Activated B cell treated with CpG ODN at 0.5 μM for 24 hours (primary cell): ENCODE data around the gene WDR64. TPM values are rescaled to one million over a fixed set of nuclear protein-coding genes. Genes with fewer than 3 reads are reported as not detected.

Experiments
- ATAC-seq: fragments of 200-7000 bp; cut with Tn5 transposase; one replicate; pipeline ENCODE4 v1.10.0; 2021; ENCODE audit warnings: low read depth, mild to moderate bottlenecking, moderate library complexity
- CTCF ChIA-PET: fragments of 350-600 bp; sonication (Branson Sonifier 250); formaldehyde crosslinking; loops from one replicate; lab custom pipeline; 2021; ENCODE audit warnings: antibody characterized with exemption; lab: Charles Lee
- POLR2A ChIA-PET: fragments of 350-600 bp; sonication (Branson Sonifier 250); formaldehyde crosslinking; loops from one replicate; lab custom pipeline; 2021; ENCODE audit warnings: antibody characterized with exemption; lab: Charles Lee
- DNase-seq: peaks from one replicate; pipeline ENCODE4 v3.0.0; 2022
- H3K27ac Mint-ChIP-seq: one replicate; pipeline ENCODE4 v1.8.0; 2020; ENCODE audit warnings: mixed read lengths
- H3K27me3 Mint-ChIP-seq: one replicate; pipeline ENCODE4 v1.8.0; 2021; ENCODE audit warnings: mixed read lengths
- H3K36me3 Mint-ChIP-seq: one replicate; pipeline ENCODE4 v1.8.0; 2021; ENCODE audit warnings: low read depth, mixed read lengths
- H3K4me1 Mint-ChIP-seq: one replicate; pipeline ENCODE4 v1.8.0; 2021; ENCODE audit warnings: mixed read lengths
- H3K4me3 Mint-ChIP-seq: one replicate; pipeline ENCODE4 v1.8.0; 2020; ENCODE audit warnings: mild to moderate bottlenecking, mixed read lengths
- H3K9me3 Mint-ChIP-seq: one replicate; pipeline ENCODE4 v1.8.0; 2020; ENCODE audit warnings: mixed read lengths
- intact Hi-C: fragments of 100-400 bp; cut with micrococcal nuclease; formaldehyde crosslinking; loops from one replicate; pipeline ENCODE4 v1.15.1; 2024
- total RNA-seq: library from RNA; stranded (reverse); gene quantifications from 2 replicates; pipeline ENCODE4 v1.2.3, GENCODE V29; 2022
- TF ChIP-seq, protein P1 (sequence below): fragments of 200-600 bp; IDR thresholded peaks from one replicate; pipeline ENCODE4 v1.8.0; 2022; ENCODE audit warnings: antibody characterized with exemption, mild to moderate bottlenecking

The WDR64 gene
- total RNA-seq, 1 donor from 2014 or later, result 0.58 TPM

DNA sequence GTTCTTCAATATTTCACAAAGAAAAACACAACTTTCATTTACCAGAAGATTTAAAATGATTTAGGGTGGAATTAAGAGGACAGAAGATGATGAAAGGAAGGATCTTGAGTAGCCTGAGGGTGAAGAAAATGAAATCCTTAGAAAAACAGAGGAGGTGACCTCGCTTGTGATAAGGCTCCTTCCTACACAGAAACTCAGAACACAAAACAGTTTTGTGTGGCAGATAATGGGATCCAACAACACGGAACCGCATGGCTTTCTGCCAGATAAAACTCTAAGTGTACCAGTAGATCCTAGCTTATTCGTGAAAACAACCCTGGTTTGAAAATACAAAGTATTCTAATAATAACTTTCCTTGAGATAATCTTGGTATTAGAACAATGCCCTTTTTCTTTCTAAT is 121.9 kb downstream of the WDR64 start:
- H3K9me3 Mint-ChIP-seq, result no peaks in the 10 kb centered on the region
- ATAC-seq, result no peak
- no peak overlapping the region for H3K4me3 Mint-ChIP-seq
- TF ChIP-seq, protein P1, sequence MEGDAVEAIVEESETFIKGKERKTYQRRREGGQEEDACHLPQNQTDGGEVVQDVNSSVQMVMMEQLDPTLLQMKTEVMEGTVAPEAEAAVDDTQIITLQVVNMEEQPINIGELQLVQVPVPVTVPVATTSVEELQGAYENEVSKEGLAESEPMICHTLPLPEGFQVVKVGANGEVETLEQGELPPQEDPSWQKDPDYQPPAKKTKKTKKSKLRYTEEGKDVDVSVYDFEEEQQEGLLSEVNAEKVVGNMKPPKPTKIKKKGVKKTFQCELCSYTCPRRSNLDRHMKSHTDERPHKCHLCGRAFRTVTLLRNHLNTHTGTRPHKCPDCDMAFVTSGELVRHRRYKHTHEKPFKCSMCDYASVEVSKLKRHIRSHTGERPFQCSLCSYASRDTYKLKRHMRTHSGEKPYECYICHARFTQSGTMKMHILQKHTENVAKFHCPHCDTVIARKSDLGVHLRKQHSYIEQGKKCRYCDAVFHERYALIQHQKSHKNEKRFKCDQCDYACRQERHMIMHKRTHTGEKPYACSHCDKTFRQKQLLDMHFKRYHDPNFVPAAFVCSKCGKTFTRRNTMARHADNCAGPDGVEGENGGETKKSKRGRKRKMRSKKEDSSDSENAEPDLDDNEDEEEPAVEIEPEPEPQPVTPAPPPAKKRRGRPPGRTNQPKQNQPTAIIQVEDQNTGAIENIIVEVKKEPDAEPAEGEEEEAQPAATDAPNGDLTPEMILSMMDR, result no peak
- no peak for DNase-seq
- ChIA-PET POLR2A (no interaction called here), CTCF (no interaction called here)
- intact Hi-C loops, result no loop called here
- no peaks in the 10 kb centered on the region for H3K36me3 Mint-ChIP-seq
- H3K4me1 Mint-ChIP-seq, result no peaks in the 10 kb centered on the region
- peaks cover 8% of the 10 kb centered on the region for H3K27me3 Mint-ChIP-seq
- H3K27ac Mint-ChIP-seq, result no peak overlapping the region

DNA sequence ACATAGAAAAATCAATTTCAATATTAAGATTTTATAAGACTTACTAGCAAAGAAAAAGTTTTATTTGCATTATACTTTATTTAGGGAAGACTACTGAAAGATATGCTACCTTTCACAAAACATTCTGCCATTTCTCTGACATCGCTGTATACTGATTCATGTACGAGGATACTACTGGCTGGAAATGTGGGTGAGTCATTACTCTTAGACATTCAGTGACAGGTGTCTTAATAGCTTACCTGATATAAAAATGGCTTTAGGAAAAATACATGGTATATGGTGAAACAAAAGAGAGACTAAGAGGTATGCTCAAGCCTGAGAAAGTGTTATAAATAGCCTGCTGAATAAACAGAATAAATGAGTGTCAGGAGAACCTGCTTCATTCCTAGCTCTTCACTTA is 122.9 kb downstream of the WDR64 start:
- no peak overlapping the region for H3K27ac Mint-ChIP-seq
- ChIA-PET POLR2A (no interaction called here), CTCF (no interaction called here)
- H3K9me3 Mint-ChIP-seq, result no peaks in the 10 kb centered on the region
- no peaks in the 10 kb centered on the region for H3K36me3 Mint-ChIP-seq
- no peak for DNase-seq
- TF ChIP-seq, protein P1, result no peak
- no peak overlapping the region for H3K4me3 Mint-ChIP-seq
- intact Hi-C loops, result no loop called here
- no peaks in the 10 kb centered on the region for H3K4me1 Mint-ChIP-seq
- ATAC-seq, result no peak
- H3K27me3 Mint-ChIP-seq, result peaks cover 11% of the 10 kb centered on the region

DNA sequence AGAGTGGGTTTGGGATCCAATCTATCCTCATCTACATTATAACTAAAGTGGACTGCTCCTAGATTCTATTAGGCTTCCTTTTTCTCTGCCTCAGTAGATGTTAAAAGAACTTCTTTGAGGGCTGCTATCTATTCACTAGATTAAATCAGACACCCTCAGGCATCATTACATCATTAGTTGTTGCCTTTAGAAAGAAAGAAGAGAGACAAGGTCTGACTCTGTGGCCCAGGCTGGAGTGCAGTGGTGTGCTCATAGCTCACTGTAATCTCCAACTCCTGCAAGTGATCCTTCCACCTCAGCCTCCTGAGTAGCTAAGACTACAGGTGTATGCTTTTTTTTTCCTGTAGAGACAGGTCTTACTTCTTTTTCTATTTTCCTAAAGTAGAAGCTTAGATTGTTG is 124.8 kb downstream of the WDR64 start:
- POLR2A ChIA-PET, result no interaction called here
- CTCF ChIA-PET, result no interaction called here
- H3K9me3 Mint-ChIP-seq, result no peaks in the 10 kb centered on the region
- intact Hi-C loops, result no loop called here
- H3K4me3 Mint-ChIP-seq, result no peak overlapping the region
- no peak for DNase-seq
- peaks cover 13% of the 10 kb centered on the region for H3K27me3 Mint-ChIP-seq
- ATAC-seq, result no peak
- H3K36me3 Mint-ChIP-seq, result no peaks in the 10 kb centered on the region
- no peak overlapping the region for H3K27ac Mint-ChIP-seq
- H3K4me1 Mint-ChIP-seq, result no peaks in the 10 kb centered on the region
- TF ChIP-seq, protein P1, result no peak

DNA sequence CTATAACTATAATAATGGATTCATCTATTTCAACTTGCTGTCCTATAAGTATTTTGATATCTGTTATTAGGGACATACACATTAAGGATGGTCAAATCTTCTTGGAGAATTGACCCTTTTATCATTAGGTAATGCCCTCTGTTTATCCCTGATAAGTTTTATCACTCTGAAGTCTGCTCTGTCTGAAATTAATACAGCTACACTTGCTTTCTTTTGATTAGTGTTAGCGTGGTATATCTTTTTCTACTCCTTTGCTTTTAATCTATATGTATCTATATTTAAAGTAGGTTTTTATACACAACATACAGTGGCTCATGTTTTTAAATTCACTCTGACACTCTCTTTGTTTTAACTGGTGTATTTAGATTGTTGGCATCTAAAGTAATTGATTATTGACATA is 126.0 kb downstream of the WDR64 start:
- CTCF ChIA-PET, result no interaction called here
- Mint-ChIP-seq H3K27me3 (peaks cover 15% of the 10 kb centered on the region), H3K27ac (no peak overlapping the region), H3K4me1 (no peaks in the 10 kb centered on the region), H3K9me3 (no peaks in the 10 kb centered on the region), H3K4me3 (no peak overlapping the region), H3K36me3 (no peaks in the 10 kb centered on the region)
- POLR2A ChIA-PET, result no interaction called here
- intact Hi-C loops, result no loop called here
- DNase-seq, result no peak
- no peak for ATAC-seq
- TF ChIP-seq, protein P1, result no peak

DNA sequence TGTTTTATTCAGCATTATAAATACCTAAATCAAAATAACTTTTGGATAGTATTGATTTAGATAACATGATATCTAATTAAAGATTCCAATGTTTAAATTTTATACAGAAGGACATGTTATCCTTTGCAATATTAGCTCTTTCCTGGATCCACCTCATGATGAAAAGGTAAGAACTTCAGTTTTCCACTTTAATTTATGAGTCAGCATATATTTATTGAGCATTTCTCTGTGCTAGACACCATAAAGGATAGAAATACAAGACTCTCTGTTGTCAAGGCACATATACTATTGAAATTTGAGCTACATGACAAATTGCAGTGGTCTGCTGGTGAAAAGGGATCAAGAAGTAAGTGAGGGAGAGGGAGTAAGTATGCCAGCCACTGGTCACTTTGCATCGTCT is 127.8 kb downstream of the WDR64 start:
- no peak for ATAC-seq
- intact Hi-C loops, result no loop called here
- H3K4me1 Mint-ChIP-seq, result no peaks in the 10 kb centered on the region
- no peak for DNase-seq
- no peaks in the 10 kb centered on the region for H3K9me3 Mint-ChIP-seq
- POLR2A ChIA-PET, result no interaction called here
- H3K4me3 Mint-ChIP-seq, result no peak overlapping the region
- TF ChIP-seq, protein P1, result no peak
- peaks cover 19% of the 10 kb centered on the region for H3K27me3 Mint-ChIP-seq
- H3K27ac Mint-ChIP-seq, result no peak overlapping the region
- CTCF ChIA-PET, result no interaction called here
- H3K36me3 Mint-ChIP-seq, result no peaks in the 10 kb centered on the region
